Left lung (tissue), 10 donors: ENCODE measurements around the gene CTDSPL. TPM values are rescaled to one million over a fixed set of nuclear protein-coding genes. Genes with fewer than 3 reads are reported as not detected.

Experiments used
- ATAC-seq: fragments of 200-7000 bp; cut with Tn5 transposase; one replicate; pipeline ENCODE4 v1.9.1; 2020; ENCODE audit warnings: moderate library complexity
- DNase-seq, 4 donors: peaks; one replicate each; pipeline ENCODE4 v3.0.0-alpha.2; 2013 to 2020
- H3K27ac ChIP-seq, 2 donors: fragments of 200-600 bp; sonication (generic) in 1 of 2; one replicate each; pipeline versions ENCODE4 v1.5.0 to v1.8.0; 2020 to 2021
- H3K27me3 ChIP-seq, 2 donors: fragments of 200-600 bp; sonication (generic) in 1 of 2; one replicate each; pipeline versions ENCODE4 v1.5.0 to v1.8.0; 2020 to 2021
- H3K36me3 ChIP-seq, 2 donors: fragments of 200-600 bp; sonication (generic) in 1 of 2; one replicate each; pipeline versions ENCODE4 v1.5.0 to v1.8.0; 2020 to 2021
- H3K4me1 ChIP-seq, 2 donors: fragments of 200-600 bp; one replicate each; pipeline ENCODE4 v1.8.0; 2021
- H3K4me3 ChIP-seq, 2 donors: fragments of 200-600 bp; sonication (generic) in 1 of 2; one replicate each; pipeline versions ENCODE4 v1.5.0 to v1.8.0; 2020 to 2021; ENCODE audit warnings: mild to moderate bottlenecking in 1 of 2
- H3K9me3 ChIP-seq, 2 donors: fragments of 200-600 bp; sonication (generic) in 1 of 2; one replicate each; pipeline versions ENCODE4 v1.5.0 to v1.8.0; 2020 to 2021
- CTCF ChIP-seq, 2 donors: fragments of 200-600 bp; sonication (generic) in 1 of 2; IDR thresholded peaks; one replicate each; pipeline versions ENCODE4 v1.5.0 to v1.8.0; 2021; ENCODE audit warnings: antibody characterized with exemption in 2 of 2
- intact Hi-C, 2 donors: fragments of 100-400 bp; cut with DNase I; formaldehyde crosslinking; loops; one replicate each; pipeline versions ENCODE4 v1.11.2 to v1.14.2; 2022
- polyA plus RNA-seq, 6 donors: library from polyadenylated mRNA; unstranded; fragments of 120-200 nt; gene quantifications; one replicate each; pipeline ENCODE4 v1.2.1, GENCODE V29; 2013; ENCODE audit not compliant: insufficient read length in 6 of 6
- total RNA-seq, 2 donors: library from RNA; stranded (reverse); fragmentation: NEBNext Ultra II Directional; extraction: Animal tissue kit (Norgen Biotek cat#: 25700); gene quantifications; one replicate each; pipeline ENCODE4 v1.2.1, GENCODE V29; 2021
- donor health status: DM: no; HTN: yes; CAD: no.
- donor health status: DM: no; HTN: no; CAD: no.

Gene CTDSPL
- total and polyA plus RNA-seq, 8 donors, result 46.9 to 122 (median 115) TPM

- DNase-seq, result peak in 1 of 4 donors; percentile 1
- H3K9me3 ChIP-seq, result no peaks in the 10 kb centered on the region
- H3K27me3 ChIP-seq, result no peaks in the 10 kb centered on the region
- no peak for TF ChIP-seq CTCF (IDR thresholded peaks at IDR 0.05)
- no peak for ATAC-seq
- peak overlapping the region in 1 of 2 donors; percentile 69 for H3K27ac ChIP-seq
- H3K36me3 ChIP-seq, result no peaks in the 10 kb centered on the region
- H3K4me3 ChIP-seq, result peak overlapping the region in 1 of 2 donors; percentile 4
- peaks cover 7 to 77% of the 10 kb centered on the region in 2 donors for H3K4me1 ChIP-seq
- intact Hi-C loops, result no loop called here
These were observed 127.3 kb downstream of the CTDSPL start for GRCh38 chr3:37988931-37989525.

GRCh38 chr3:37989821-37990480, 128.3 kb downstream of the CTDSPL start:
- peak in 1 of 4 donors; percentile 33 for DNase-seq
- TF ChIP-seq CTCF (IDR thresholded peaks at IDR 0.05), result no peak
- peak overlapping the region in 1 of 2 donors; percentile 16 for H3K4me3 ChIP-seq
- no peaks in the 10 kb centered on the region for H3K9me3 ChIP-seq
- ATAC-seq, result no peak
- no peak overlapping the region for H3K27ac ChIP-seq
- no peaks in the 10 kb centered on the region for H3K27me3 ChIP-seq
- intact Hi-C loops, result no loop called here
- no peaks in the 10 kb centered on the region for H3K36me3 ChIP-seq
- peaks cover 7 to 77% of the 10 kb centered on the region in 2 donors for H3K4me1 ChIP-seq

GRCh38 chr3:37990527-37990926, 128.8 kb downstream of the CTDSPL start, which contains the start of gene VILL:
Gene VILL (plus strand): TSS chr3:37990786. CDS start chr3:37993673, 2,887 bp downstream.
- intact Hi-C loops, result no loop called here
- ATAC-seq (peak; percentile 61), DNase-seq (peak in 3 of 4 donors; percentile 66 to 87 (median 78))
- no peaks in the 10 kb centered on the region for H3K36me3 ChIP-seq
- H3K27me3 ChIP-seq, result no peaks in the 10 kb centered on the region
- peak within 1 kb of the TSS in 1 of 2 donors; percentile 48 for H3K27ac ChIP-seq
- peaks cover 7 to 77% of the 10 kb centered on the region in 2 donors for H3K4me1 ChIP-seq
- TF ChIP-seq CTCF (IDR thresholded peaks at IDR 0.05), result no peak
- peak within 1 kb of the TSS in 1 of 2 donors; percentile 16 for H3K4me3 ChIP-seq
- no peaks in the 10 kb centered on the region for H3K9me3 ChIP-seq

GRCh38 chr3:37991109-37991508, 129.4 kb downstream of the CTDSPL start:
- Histone ChIP-seq H3K27ac (peak overlapping the region in 1 of 2 donors; percentile 48), H3K4me3 (peak overlapping the region in 1 of 2 donors; percentile 16), H3K27me3 (no peaks in the 10 kb centered on the region), H3K4me1 (peaks cover 3 to 77% of the 10 kb centered on the region in 2 donors), H3K36me3 (no peaks in the 10 kb centered on the region), H3K9me3 (no peaks in the 10 kb centered on the region)
- DNase-seq (no peak), ATAC-seq (peak; percentile 3)
- no peak for TF ChIP-seq CTCF (IDR thresholded peaks at IDR 0.05)
- intact Hi-C loops, result no loop called here

- DNase-seq, result no peak
- peak overlapping the region in 1 of 2 donors; percentile 16 for H3K4me3 ChIP-seq
These were observed 130.1 kb downstream of the CTDSPL start for GRCh38 chr3:37991823-37992222.

More at GRCh38 chr3:37991823-37992222, 130.1 kb downstream of the CTDSPL start:
- no peak for TF ChIP-seq CTCF (IDR thresholded peaks at IDR 0.05)
- ATAC-seq, result no peak
- Histone ChIP-seq H3K9me3 (no peaks in the 10 kb centered on the region), H3K4me1 (peaks cover 3 to 77% of the 10 kb centered on the region in 2 donors), H3K27me3 (no peaks in the 10 kb centered on the region), H3K27ac (peak overlapping the region; percentile 56 to 92), H3K36me3 (no peaks in the 10 kb centered on the region)
- intact Hi-C loops, result no loop called here
